ENCODE measurements around the gene GALE.
A peak's percentile ranks its signal among the peaks of the same experiment; 100 is the strongest.
"Not testable (repeated sequence)": the region's sequence is repeated elsewhere in the genome, so short reads cannot be mapped to it uniquely, and the experiment has no call there.

GALE gene

GRCh38 chr1:23810818-23811540, 10.4 kb upstream of the GALE start:
- DNase-seq: peak in 8 of 58 donors; percentile 6 to 41 (median 22)

GRCh38 chr1:23809751-23810171, 9.2 kb upstream of the GALE start:
- DNase-seq: peak in 27 of 58 donors; percentile 6 to 59 (median 29)

GRCh38 chr1:23807453-23807852, 6.9 kb upstream of the GALE start:
- DNase-seq: no peak

GRCh38 chr1:23806280-23806679, 5.7 kb upstream of the GALE start:
- no peak for DNase-seq

- DNase-seq: no peak
Measured at GRCh38 chr1:23805025-23805424, 4.5 kb upstream of the GALE start.

- no peak for DNase-seq
Measured at GRCh38 chr1:23804183-23804835, 3.8 kb upstream of the GALE start.

- DNase-seq: no peak
Measured at GRCh38 chr1:23803674-23804073, 3.1 kb upstream of the GALE start.

- DNase-seq: not testable (repeated sequence)
Measured at GRCh38 chr1:23802809-23803342, 2.3 kb upstream of the GALE start.

- peak in 1 of 58 donors; percentile 26 for DNase-seq
Measured at GRCh38 chr1:23801876-23802275, 1.3 kb upstream of the GALE start.

GRCh38 chr1:23801338-23801748, 789 bp upstream of the GALE start:
- no peak for DNase-seq

- DNase-seq: peak in 13 of 58 donors; percentile 31 to 68 (median 38)
Measured at GRCh38 chr1:23799570-23800399, 769 bp downstream of the GALE start.

- DNase-seq: no peak
Measured at GRCh38 chr1:23799255-23799569, 1.3 kb downstream of the GALE start.

- no peak for DNase-seq
Measured at GRCh38 chr1:23798662-23799142, 1.9 kb downstream of the GALE start.

- no peak for DNase-seq
Measured at GRCh38 chr1:23797478-23798448, 2.8 kb downstream of the GALE start.

- no peak for DNase-seq
Measured at GRCh38 chr1:23796466-23797271, 3.9 kb downstream of the GALE start.

GRCh38 chr1:23795676-23796465, 4.7 kb downstream of the GALE start:
- no peak for DNase-seq

- not testable (repeated sequence) for DNase-seq
Measured at GRCh38 chr1:23794732-23795182, 5.8 kb downstream of the GALE start.

- no peak for DNase-seq
Measured at GRCh38 chr1:23793861-23794731, 6.5 kb downstream of the GALE start.

Data from anterior cingulate cortex (tissue), 58 donors.